DND-41 (cell line): Measurements from ENCODE around the gene NELFE.

ENCODE experiments used
- ATAC-seq: fragments of 200-7000 bp; cut with Tn5 transposase; 3 replicates; pipeline ENCODE4 v1.9.1; 2021; ENCODE audit warnings: low read depth; ENCODE audit not compliant: insufficient read depth
- DNase-seq: peaks from one replicate; pipeline ENCODE4 v3.0.0-alpha.2; 2020
- H2AFZ ChIP-seq: 2 replicates; pipeline ENCODE4 v1.6.0; 2012; ENCODE audit warnings: low read depth, low read length
- H3K27ac ChIP-seq: 2 replicates; pipeline ENCODE4 v1.5.1; 2012; ENCODE audit warnings: low read length, inconsistent platforms
- H3K27me3 ChIP-seq: fragments of 200-600 bp; sonication (generic); 2 replicates; pipeline ENCODE4 v1.6.0; 2012; ENCODE audit warnings: low read length, mild to moderate bottlenecking, inconsistent platforms; ENCODE audit not compliant: insufficient read depth, poor library complexity
- H3K36me3 ChIP-seq: 2 replicates; pipeline ENCODE4 v1.5.1; 2012; ENCODE audit warnings: low read length, inconsistent platforms; ENCODE audit not compliant: insufficient read depth
- H3K4me1 ChIP-seq: 2 replicates; pipeline ENCODE4 v1.5.1; 2012; ENCODE audit warnings: mild to moderate bottlenecking, low read length; ENCODE audit not compliant: insufficient read depth
- H3K4me2 ChIP-seq: 2 replicates; pipeline ENCODE4 v1.6.0; 2012; ENCODE audit warnings: mild to moderate bottlenecking, moderate library complexity, low read length, inconsistent platforms; ENCODE audit not compliant: insufficient read depth
- H3K4me3 ChIP-seq, 2 experiments: fragments of 200-600 bp in 1 of 2; shearing (Covaris generic) in 1 of 2; 2 replicates each; pipeline ENCODE4 v1.5.1; 2012 to 2016; ENCODE audit warnings: inconsistent platforms in 2 of 2, low read length in 2 of 2, mild to moderate bottlenecking in 2 of 2, low read depth in 1 of 2, moderate library complexity in 1 of 2
- H3K79me2 ChIP-seq: 2 replicates; pipeline ENCODE4 v1.6.0; 2012; ENCODE audit warnings: low read length, inconsistent platforms; ENCODE audit not compliant: insufficient read depth
- H3K9ac ChIP-seq: 2 replicates; pipeline ENCODE4 v1.6.0; 2012; ENCODE audit warnings: low read depth, mild to moderate bottlenecking, inconsistent platforms, low read length, moderate library complexity
- H3K9me3 ChIP-seq: 2 replicates; pipeline ENCODE4 v1.5.1; 2012; ENCODE audit warnings: low read length, moderate library complexity, mild to moderate bottlenecking, inconsistent platforms; ENCODE audit not compliant: insufficient read depth, severe bottlenecking
- H4K20me1 ChIP-seq: 2 replicates; pipeline ENCODE4 v1.6.0; 2012; ENCODE audit warnings: low read length; ENCODE audit not compliant: insufficient read depth
- EZH2 ChIP-seq: IDR thresholded peaks from 3 replicates; pipeline ENCODE4 v1.6.1; 2012; ENCODE audit warnings: borderline replicate concordance, low read depth, mild to moderate bottlenecking, moderate library complexity, low read length, inconsistent platforms; ENCODE audit not compliant: severe bottlenecking
- TF ChIP-seq, protein P1 (sequence below): IDR thresholded peaks from 2 replicates; pipeline ENCODE4 v1.5.1; 2012; ENCODE audit warnings: borderline replicate concordance, low read length, moderate library complexity, mild to moderate bottlenecking; ENCODE audit not compliant: poor library complexity, severe bottlenecking; ENCODE audit errors: extremely low read depth

Gene NELFE

GRCh38 chr6:31948306-31948705 lies 10.5 kb downstream of the NELFE start:
- ATAC-seq: no peak
- H3K4me2 ChIP-seq: no peak overlapping the region
- no peaks in the 10 kb centered on the region for H3K79me2 ChIP-seq

GRCh38 chr6:31947864-31948263 lies 10.9 kb downstream of the NELFE start:
- ATAC-seq (no peak), DNase-seq (no peak)
- Histone ChIP-seq H3K9ac (no peak overlapping the region), H3K36me3 (peaks cover 15% of the 10 kb centered on the region), H3K9me3 (no peaks in the 10 kb centered on the region), H3K79me2 (no peaks in the 10 kb centered on the region), H3K27me3 (peaks cover 4% of the 10 kb centered on the region), H2AFZ (no peak overlapping the region), H3K4me1 (no peaks in the 10 kb centered on the region), H3K4me3 (no peak overlapping the region), H4K20me1 (no peaks in the 10 kb centered on the region; the same call in 1 of the 2 replicates), H3K27ac (no peak overlapping the region), H3K4me2 (no peak overlapping the region)
- TF ChIP-seq, protein P1, sequence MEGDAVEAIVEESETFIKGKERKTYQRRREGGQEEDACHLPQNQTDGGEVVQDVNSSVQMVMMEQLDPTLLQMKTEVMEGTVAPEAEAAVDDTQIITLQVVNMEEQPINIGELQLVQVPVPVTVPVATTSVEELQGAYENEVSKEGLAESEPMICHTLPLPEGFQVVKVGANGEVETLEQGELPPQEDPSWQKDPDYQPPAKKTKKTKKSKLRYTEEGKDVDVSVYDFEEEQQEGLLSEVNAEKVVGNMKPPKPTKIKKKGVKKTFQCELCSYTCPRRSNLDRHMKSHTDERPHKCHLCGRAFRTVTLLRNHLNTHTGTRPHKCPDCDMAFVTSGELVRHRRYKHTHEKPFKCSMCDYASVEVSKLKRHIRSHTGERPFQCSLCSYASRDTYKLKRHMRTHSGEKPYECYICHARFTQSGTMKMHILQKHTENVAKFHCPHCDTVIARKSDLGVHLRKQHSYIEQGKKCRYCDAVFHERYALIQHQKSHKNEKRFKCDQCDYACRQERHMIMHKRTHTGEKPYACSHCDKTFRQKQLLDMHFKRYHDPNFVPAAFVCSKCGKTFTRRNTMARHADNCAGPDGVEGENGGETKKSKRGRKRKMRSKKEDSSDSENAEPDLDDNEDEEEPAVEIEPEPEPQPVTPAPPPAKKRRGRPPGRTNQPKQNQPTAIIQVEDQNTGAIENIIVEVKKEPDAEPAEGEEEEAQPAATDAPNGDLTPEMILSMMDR: no peak
- no peak for TF ChIP-seq EZH2

More at GRCh38 chr6:31948306-31948705, 10.5 kb downstream of the NELFE start:
- H3K36me3 ChIP-seq: peaks cover 19% of the 10 kb centered on the region
- no peak overlapping the region for H2AFZ ChIP-seq
- H3K4me3 ChIP-seq: no peak overlapping the region
- no peak overlapping the region for H3K9ac ChIP-seq
- TF ChIP-seq, protein P1: no peak
- no peak for TF ChIP-seq EZH2
- peaks cover 4% of the 10 kb centered on the region for H3K27me3 ChIP-seq
- no peaks in the 10 kb centered on the region for H3K9me3 ChIP-seq
- H4K20me1 ChIP-seq: no peaks in the 10 kb centered on the region; the same call in 1 of the 2 replicates
- no peak for DNase-seq
- no peak overlapping the region for H3K27ac ChIP-seq
- H3K4me1 ChIP-seq: no peaks in the 10 kb centered on the region

DNA sequence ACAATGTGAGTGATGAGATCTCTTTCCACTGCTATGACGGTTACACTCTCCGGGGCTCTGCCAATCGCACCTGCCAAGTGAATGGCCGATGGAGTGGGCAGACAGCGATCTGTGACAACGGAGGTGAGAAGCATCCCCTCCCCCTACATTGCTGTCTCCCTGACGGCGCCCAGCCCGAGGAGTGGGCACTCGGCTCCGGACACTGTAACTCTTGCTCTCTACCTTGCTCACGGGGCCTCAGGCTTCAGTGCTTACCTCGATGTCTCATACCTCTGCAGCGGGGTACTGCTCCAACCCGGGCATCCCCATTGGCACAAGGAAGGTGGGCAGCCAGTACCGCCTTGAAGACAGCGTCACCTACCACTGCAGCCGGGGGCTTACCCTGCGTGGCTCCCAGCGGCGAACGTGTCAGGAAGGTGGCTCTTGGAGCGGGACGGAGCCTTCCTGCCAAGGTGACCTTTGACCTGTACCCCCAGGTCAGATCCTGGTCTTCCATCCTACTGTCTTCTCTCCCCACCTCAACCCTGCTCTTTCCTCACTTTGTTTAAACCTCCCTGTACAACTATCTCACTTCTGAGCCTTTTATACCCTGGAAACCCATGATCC lies 11.6 kb downstream of the NELFE start:
- Histone ChIP-seq H3K4me2 (no peak overlapping the region), H3K9me3 (no peaks in the 10 kb centered on the region), H3K4me1 (no peaks in the 10 kb centered on the region), H3K79me2 (no peaks in the 10 kb centered on the region), H3K9ac (no peak overlapping the region), H3K4me3 (no peak overlapping the region), H4K20me1 (no peaks in the 10 kb centered on the region; the same call in 1 of the 2 replicates), H3K36me3 (peaks cover 8% of the 10 kb centered on the region), H3K27ac (no peak overlapping the region), H3K27me3 (peaks cover 10% of the 10 kb centered on the region), H2AFZ (no peak overlapping the region)
- no peak for ATAC-seq
- no peak for DNase-seq
- TF ChIP-seq EZH2: no peak
- TF ChIP-seq, protein P1: no peak
